Kidney epithelial cell (primary cell): ENCODE data around the gene COG7. TPM values are rescaled to one million over a fixed set of nuclear protein-coding genes. Genes with fewer than 3 reads are reported as not detected.

Experiments used
- DNase-seq: peaks from one replicate; pipeline ENCODE4 v3.0.0-alpha.2; 2010; ENCODE audit warnings: low read depth
- H3K27me3 ChIP-seq: 2 replicates; pipeline ENCODE4 v1.6.0; 2011; ENCODE audit warnings: low read length; ENCODE audit not compliant: control insufficient read depth, insufficient read depth
- H3K36me3 ChIP-seq: 2 replicates; pipeline ENCODE4 v1.5.1; 2011; ENCODE audit warnings: low read length; ENCODE audit not compliant: control insufficient read depth, insufficient read depth
- H3K4me3 ChIP-seq: 2 replicates; pipeline ENCODE4 v1.5.1; 2011; ENCODE audit warnings: low read depth, mild to moderate bottlenecking, control low read depth, low read length
- CTCF ChIP-seq: IDR thresholded peaks from 2 replicates; pipeline ENCODE4 v1.5.1; 2011; ENCODE audit warnings: mild to moderate bottlenecking, moderate library complexity, low read length, control low read depth, inconsistent platforms; ENCODE audit not compliant: insufficient read depth, poor library complexity, severe bottlenecking
- total RNA-seq: library from RNA; depleted of rRNA; stranded (reverse); fragments of >200 nt; gene quantifications from 2 replicates; pipeline ENCODE4 v1.2.3, GENCODE V29; 2015

The COG7 gene
- 10.7 and 13.6 TPM in 2 replicates for total RNA-seq

GRCh38 chr16:23452572-23453337, at the start of gene COG7:
Gene COG7 (minus strand): TSS chr16:23453189. CDS start chr16:23452994, 195 bp downstream.
- no peak for TF ChIP-seq CTCF
- peak; percentile 65 for DNase-seq
- Histone ChIP-seq H3K36me3 (no peaks in the 10 kb centered on the region), H3K4me3 (peak within 1 kb of the TSS; percentile 81), H3K27me3 (no peaks in the 10 kb centered on the region)

- no peak for DNase-seq
- Histone ChIP-seq H3K4me3 (no peak overlapping the region), H3K27me3 (no peaks in the 10 kb centered on the region), H3K36me3 (peaks cover 1% of the 10 kb centered on the region)
- no peak for TF ChIP-seq CTCF
These were observed 49.5 kb upstream of the COG7 start for GRCh38 chr16:23502466-23502865.

- no peak for TF ChIP-seq CTCF
- Histone ChIP-seq H3K36me3 (peaks cover 1% of the 10 kb centered on the region), H3K27me3 (no peaks in the 10 kb centered on the region), H3K4me3 (no peak overlapping the region)
- no peak for DNase-seq
These were observed 48.3 kb upstream of the COG7 start for GRCh38 chr16:23501291-23501690.

GRCh38 chr16:23500862-23501225, 47.9 kb upstream of the COG7 start:
- DNase-seq: no peak
- no peak for TF ChIP-seq CTCF
- no peaks in the 10 kb centered on the region for H3K27me3 ChIP-seq
- peaks cover 1% of the 10 kb centered on the region for H3K36me3 ChIP-seq
- no peak overlapping the region for H3K4me3 ChIP-seq

- H3K36me3 ChIP-seq: peaks cover 1% of the 10 kb centered on the region
- no peak for DNase-seq
- H3K27me3 ChIP-seq: no peaks in the 10 kb centered on the region
- TF ChIP-seq CTCF: no peak
- H3K4me3 ChIP-seq: no peak overlapping the region
These were observed 47.3 kb upstream of the COG7 start for GRCh38 chr16:23500212-23500861.
